Measurements from ENCODE around the gene TMEM223.

Gene TMEM223

DNA sequence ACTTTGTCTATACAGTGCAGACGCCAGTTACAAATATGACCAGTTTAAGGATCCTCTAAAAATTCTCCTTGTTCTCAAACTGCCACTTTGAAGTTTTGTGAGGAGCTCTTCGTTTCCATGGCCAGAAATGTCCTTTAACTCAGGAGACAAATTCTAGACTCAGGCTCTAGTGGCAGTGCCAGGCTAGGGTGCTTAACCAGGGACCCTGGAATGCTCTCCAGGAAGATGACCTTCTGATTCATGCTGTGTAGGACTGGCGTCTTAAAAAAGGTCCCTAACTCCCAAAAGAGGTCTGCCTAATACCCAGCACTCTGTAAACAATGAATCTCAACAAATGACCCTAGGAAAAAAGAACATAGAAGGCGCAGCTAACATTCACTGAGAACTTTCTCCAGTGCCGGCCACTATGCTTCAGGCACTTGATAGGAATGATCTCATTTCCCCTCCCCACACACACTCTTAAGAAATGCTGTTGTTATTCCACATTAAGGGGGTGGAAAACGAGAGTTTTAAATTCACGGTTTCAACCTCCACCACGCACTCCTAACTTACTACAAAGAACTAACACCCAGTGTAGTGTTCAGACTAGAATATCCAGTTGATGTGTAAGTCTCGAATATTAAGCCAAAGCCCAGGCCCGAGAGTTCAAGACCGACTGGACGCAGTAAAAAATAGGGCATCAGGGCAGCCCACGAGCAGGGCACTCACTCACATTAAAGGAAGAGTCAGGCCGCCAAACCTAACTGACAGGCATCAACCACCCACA, 12.7 kb upstream of the TMEM223 start:
- Histone ChIP-seq H3K36me3 (ENCODE audit: insufficient read depth, low read length) (peaks cover 41% of the 10 kb centered on the region), H2AFZ (ENCODE audit: low read length) (no peak overlapping the region), H3K9me3 (ENCODE audit: low read length) (no peaks in the 10 kb centered on the region), H3K4me2 (ENCODE audit: low read length) (peak overlapping the region; percentile 98), H3K79me2 (ENCODE audit: insufficient read depth, low read length) (peaks cover 17% of the 10 kb centered on the region), H3K27ac (ENCODE audit: low read depth, low read length, poor library complexity, severe bottlenecking) (peak overlapping the region; percentile 20), H4K20me1 (ENCODE audit: insufficient read depth, low read length) (no peaks in the 10 kb centered on the region), H3K27me3 (ENCODE audit: insufficient read depth, low read length) (no peaks in the 10 kb centered on the region), H3F3A (ENCODE audit: insufficient read depth, low read length) (no peaks in the 10 kb centered on the region), H3K9me2 (ENCODE audit: low read depth, low read length) (no peaks in the 10 kb centered on the region), H3K4me3 (ENCODE audit: low read depth, low read length, poor library complexity, severe bottlenecking) (peak overlapping the region; percentile 97), H3K9ac (ENCODE audit: low read length) (peak overlapping the region; percentile 91), H3K4me1 (ENCODE audit: insufficient read depth, low read length, severe bottlenecking) (peaks cover 36% of the 10 kb centered on the region)
- TF ChIP-seq EZH2 (IDR thresholded peaks at IDR 0.05; ENCODE audit: borderline replicate concordance, low read length), result no peak
- TF ChIP-seq, protein P1, sequence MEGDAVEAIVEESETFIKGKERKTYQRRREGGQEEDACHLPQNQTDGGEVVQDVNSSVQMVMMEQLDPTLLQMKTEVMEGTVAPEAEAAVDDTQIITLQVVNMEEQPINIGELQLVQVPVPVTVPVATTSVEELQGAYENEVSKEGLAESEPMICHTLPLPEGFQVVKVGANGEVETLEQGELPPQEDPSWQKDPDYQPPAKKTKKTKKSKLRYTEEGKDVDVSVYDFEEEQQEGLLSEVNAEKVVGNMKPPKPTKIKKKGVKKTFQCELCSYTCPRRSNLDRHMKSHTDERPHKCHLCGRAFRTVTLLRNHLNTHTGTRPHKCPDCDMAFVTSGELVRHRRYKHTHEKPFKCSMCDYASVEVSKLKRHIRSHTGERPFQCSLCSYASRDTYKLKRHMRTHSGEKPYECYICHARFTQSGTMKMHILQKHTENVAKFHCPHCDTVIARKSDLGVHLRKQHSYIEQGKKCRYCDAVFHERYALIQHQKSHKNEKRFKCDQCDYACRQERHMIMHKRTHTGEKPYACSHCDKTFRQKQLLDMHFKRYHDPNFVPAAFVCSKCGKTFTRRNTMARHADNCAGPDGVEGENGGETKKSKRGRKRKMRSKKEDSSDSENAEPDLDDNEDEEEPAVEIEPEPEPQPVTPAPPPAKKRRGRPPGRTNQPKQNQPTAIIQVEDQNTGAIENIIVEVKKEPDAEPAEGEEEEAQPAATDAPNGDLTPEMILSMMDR (IDR thresholded peaks at IDR 0.05; ENCODE audit: low read length), result no peak

DNA sequence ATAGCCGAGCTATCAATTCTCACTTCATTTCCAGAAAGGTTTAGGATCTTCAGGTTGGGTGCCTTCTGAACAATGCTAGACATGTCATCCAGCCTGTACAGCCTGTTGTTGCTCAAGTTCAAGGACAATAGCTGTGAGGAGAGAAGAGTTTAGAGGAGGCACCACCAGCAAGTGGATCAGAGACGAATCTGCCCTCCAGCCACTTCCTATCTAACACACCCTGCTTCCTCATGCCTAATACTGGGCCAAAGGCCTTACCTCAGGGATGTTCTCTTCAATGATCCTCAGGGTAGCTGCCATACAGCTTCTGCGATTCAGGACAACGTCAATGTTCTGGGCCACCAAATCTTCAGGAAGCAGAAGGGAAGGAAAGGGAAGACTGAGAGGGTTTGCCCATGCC, 9.3 kb upstream of the TMEM223 start:
- no peaks in the 10 kb centered on the region for H4K20me1 ChIP-seq (ENCODE audit: insufficient read depth, low read length)
- H3K4me3 ChIP-seq (ENCODE audit: low read depth, low read length, poor library complexity, severe bottlenecking), result no peak overlapping the region
- no peaks in the 10 kb centered on the region for H3K9me2 ChIP-seq (ENCODE audit: low read depth, low read length)
- no peaks in the 10 kb centered on the region for H3K27me3 ChIP-seq (ENCODE audit: insufficient read depth, low read length)
- TF ChIP-seq EZH2 (IDR thresholded peaks at IDR 0.05; ENCODE audit: borderline replicate concordance, low read length), result no peak
- TF ChIP-seq, protein P1 (IDR thresholded peaks at IDR 0.05; ENCODE audit: low read length), result no peak
- no peak overlapping the region for H3K4me2 ChIP-seq (ENCODE audit: low read length)
- H3K9ac ChIP-seq (ENCODE audit: low read length), result no peak overlapping the region
- H3K4me1 ChIP-seq (ENCODE audit: insufficient read depth, low read length, severe bottlenecking), result peaks cover 16% of the 10 kb centered on the region
- H3K36me3 ChIP-seq (ENCODE audit: insufficient read depth, low read length), result peaks cover 73% of the 10 kb centered on the region
- no peak overlapping the region for H3K27ac ChIP-seq (ENCODE audit: low read depth, low read length, poor library complexity, severe bottlenecking)
- H3K79me2 ChIP-seq (ENCODE audit: insufficient read depth, low read length), result peaks cover 17% of the 10 kb centered on the region
- H3F3A ChIP-seq (ENCODE audit: insufficient read depth, low read length), result no peaks in the 10 kb centered on the region
- no peaks in the 10 kb centered on the region for H3K9me3 ChIP-seq (ENCODE audit: low read length)
- H2AFZ ChIP-seq (ENCODE audit: low read length), result no peak overlapping the region

DNA sequence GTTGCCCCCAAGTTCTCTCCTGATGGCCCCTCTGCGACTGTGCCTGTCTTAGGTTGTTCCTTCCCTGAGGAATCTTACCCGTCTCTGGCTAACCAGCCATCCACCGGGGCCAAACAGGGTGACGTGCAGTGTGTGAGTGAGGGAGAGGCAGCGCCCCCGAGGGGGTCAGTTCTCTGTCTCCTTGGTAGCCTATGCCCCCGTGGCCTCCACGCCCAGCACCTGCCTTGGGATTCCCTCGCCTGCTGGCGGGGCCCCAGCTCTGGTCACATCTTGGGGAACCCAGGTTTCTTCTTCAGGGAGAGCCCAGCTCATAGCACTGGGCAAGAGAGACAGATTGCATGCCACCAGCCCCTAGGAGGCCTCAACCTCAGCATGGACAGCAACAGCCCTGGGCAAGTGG, 7.7 kb upstream of the TMEM223 start:
- H2AFZ ChIP-seq (ENCODE audit: low read length), result no peak overlapping the region
- H3K4me1 ChIP-seq (ENCODE audit: insufficient read depth, low read length, severe bottlenecking), result peaks cover 12% of the 10 kb centered on the region
- H3K36me3 ChIP-seq (ENCODE audit: insufficient read depth, low read length), result peaks cover 89% of the 10 kb centered on the region
- H3K79me2 ChIP-seq (ENCODE audit: insufficient read depth, low read length), result peaks cover 11% of the 10 kb centered on the region
- H3K9me2 ChIP-seq (ENCODE audit: low read depth, low read length), result no peaks in the 10 kb centered on the region
- no peaks in the 10 kb centered on the region for H4K20me1 ChIP-seq (ENCODE audit: insufficient read depth, low read length)
- H3K4me2 ChIP-seq (ENCODE audit: low read length), result no peak overlapping the region
- H3K27ac ChIP-seq (ENCODE audit: low read depth, low read length, poor library complexity, severe bottlenecking), result no peak overlapping the region
- H3F3A ChIP-seq (ENCODE audit: insufficient read depth, low read length), result no peaks in the 10 kb centered on the region
- no peak overlapping the region for H3K4me3 ChIP-seq (ENCODE audit: low read depth, low read length, poor library complexity, severe bottlenecking)
- H3K9me3 ChIP-seq (ENCODE audit: low read length), result no peaks in the 10 kb centered on the region
- H3K27me3 ChIP-seq (ENCODE audit: insufficient read depth, low read length), result no peaks in the 10 kb centered on the region
- no peak overlapping the region for H3K9ac ChIP-seq (ENCODE audit: low read length)
- no peak for TF ChIP-seq EZH2 (IDR thresholded peaks at IDR 0.05; ENCODE audit: borderline replicate concordance, low read length)
- TF ChIP-seq, protein P1 (IDR thresholded peaks at IDR 0.05; ENCODE audit: low read length), result no peak

All from OCI-LY1 (cell line).